SW480 (cell line): ENCODE data around the gene SLC39A8.

Experiments used
- DNase-seq: peaks from one replicate; pipeline ENCODE4 v3.0.0-alpha.2; 2016; ENCODE audit warnings: low spot score

Gene SLC39A8

GRCh38 chr4:102227388-102227787 is 117.9 kb downstream of the SLC39A8 start:
- DNase-seq, result no peak

- DNase-seq, result no peak
Measured at GRCh38 chr4:102223461-102223860, 121.8 kb downstream of the SLC39A8 start.

- DNase-seq, result no peak
Measured at GRCh38 chr4:102222838-102223409, 122.4 kb downstream of the SLC39A8 start.

GRCh38 chr4:102219129-102219528 is 126.2 kb downstream of the SLC39A8 start:
- DNase-seq, result no peak

- no peak for DNase-seq
Measured at GRCh38 chr4:102218656-102219055, 126.6 kb downstream of the SLC39A8 start.

GRCh38 chr4:102217775-102218355 is 127.4 kb downstream of the SLC39A8 start:
- no peak for DNase-seq

GRCh38 chr4:102217345-102217744 is 127.9 kb downstream of the SLC39A8 start:
- no peak for DNase-seq

- no peak for DNase-seq
Measured at GRCh38 chr4:102216666-102217065, 128.6 kb downstream of the SLC39A8 start.

GRCh38 chr4:102213031-102213430 is 132.3 kb downstream of the SLC39A8 start:
- DNase-seq, result no peak
